Medulla oblongata (tissue), 1 donor: ENCODE data around the gene ARL14.

ENCODE experiments used
- DNase-seq: peaks from one replicate; pipeline ENCODE4 v3.0.0-alpha.2; 2015; ENCODE audit errors: extremely low spot score

Gene ARL14

GRCh38 chr3:160676547-160677303 lies at the start of gene ARL14:
Gene ARL14 (plus strand): TSS chr3:160677160. CDS start chr3:160677347, 187 bp downstream.
- DNase-seq, result no peak

- no peak for DNase-seq
Observed at GRCh38 chr3:160629491-160629890, 47.5 kb upstream of the ARL14 start.

GRCh38 chr3:160633361-160634083 lies 43.4 kb upstream of the ARL14 start:
- DNase-seq, result no peak

- no peak for DNase-seq
Observed at GRCh38 chr3:160635213-160635612, 41.7 kb upstream of the ARL14 start.

GRCh38 chr3:160637086-160637485 lies 39.9 kb upstream of the ARL14 start:
- no peak for DNase-seq

- DNase-seq, result no peak
Observed at GRCh38 chr3:160638184-160638583, 38.8 kb upstream of the ARL14 start.

- DNase-seq, result no peak
Observed at GRCh38 chr3:160641665-160642309, 35.2 kb upstream of the ARL14 start.

GRCh38 chr3:160643994-160644393 lies 33.0 kb upstream of the ARL14 start:
- DNase-seq, result no peak

GRCh38 chr3:160644491-160644890 lies 32.5 kb upstream of the ARL14 start:
- DNase-seq, result no peak

GRCh38 chr3:160648701-160649100 lies 28.3 kb upstream of the ARL14 start:
- DNase-seq, result no peak

- no peak for DNase-seq
Observed at GRCh38 chr3:160649596-160649995, 27.4 kb upstream of the ARL14 start.

GRCh38 chr3:160653512-160653911 lies 23.4 kb upstream of the ARL14 start:
- no peak for DNase-seq

- DNase-seq, result no peak
Observed at GRCh38 chr3:160660902-160661301, 16.1 kb upstream of the ARL14 start.

- DNase-seq, result peak; percentile 54
Observed at GRCh38 chr3:160661660-160662059, 15.3 kb upstream of the ARL14 start.

- no peak for DNase-seq
Observed at GRCh38 chr3:160665231-160665630, 11.7 kb upstream of the ARL14 start.

- DNase-seq, result no peak
Observed at GRCh38 chr3:160665784-160666526, 11.0 kb upstream of the ARL14 start.

GRCh38 chr3:160667452-160667851 lies 9.5 kb upstream of the ARL14 start:
- DNase-seq, result no peak

GRCh38 chr3:160668454-160668853 lies 8.5 kb upstream of the ARL14 start:
- no peak for DNase-seq

- no peak for DNase-seq
Observed at GRCh38 chr3:160671231-160671630, 5.7 kb upstream of the ARL14 start.

GRCh38 chr3:160671995-160672394 lies 5.0 kb upstream of the ARL14 start:
- no peak for DNase-seq

GRCh38 chr3:160673188-160673587 lies 3.8 kb upstream of the ARL14 start:
- DNase-seq, result no peak

- no peak for DNase-seq
Observed at GRCh38 chr3:160675566-160676124, 1.3 kb upstream of the ARL14 start.
